Measurements from ENCODE around the gene HSPA4. TPM values are rescaled to one million over a fixed set of nuclear protein-coding genes. Genes with fewer than 3 reads are reported as not detected.

Gene HSPA4
- total RNA-seq, 1 donor from 2014 or later: 112 TPM

- Mint-ChIP-seq H3K4me1 (ENCODE audit: low read depth) (peaks cover 36% of the 10 kb centered on the region), H3K36me3 (ENCODE audit: low read depth) (peaks cover 37% of the 10 kb centered on the region), H3K27ac (ENCODE audit: unreplicated experiment) (peak overlapping the region; percentile 59), H3K4me3 (ENCODE audit: unreplicated experiment) (no peak overlapping the region), H3K9me3 (ENCODE audit: low read depth) (no peaks in the 10 kb centered on the region), H3K27me3 (ENCODE audit: low read depth) (no peaks in the 10 kb centered on the region)
- no peak for TF ChIP-seq CTCF (IDR thresholded peaks at IDR 0.05)
- DNase-seq (ENCODE audit: low spot score): no peak
Observed at GRCh38 chr5:133072021-133072420, 20.2 kb downstream of the HSPA4 start.

- no peak for TF ChIP-seq CTCF (IDR thresholded peaks at IDR 0.05)
- peak overlapping the region; percentile 2 for H3K4me3 Mint-ChIP-seq (ENCODE audit: unreplicated experiment)
- no peaks in the 10 kb centered on the region for H3K9me3 Mint-ChIP-seq (ENCODE audit: low read depth)
- peaks cover 53% of the 10 kb centered on the region for H3K4me1 Mint-ChIP-seq (ENCODE audit: low read depth)
- H3K36me3 Mint-ChIP-seq (ENCODE audit: low read depth): peaks cover 29% of the 10 kb centered on the region
- no peaks in the 10 kb centered on the region for H3K27me3 Mint-ChIP-seq (ENCODE audit: low read depth)
- H3K27ac Mint-ChIP-seq (ENCODE audit: unreplicated experiment): peak overlapping the region; percentile 88
- no peak for DNase-seq (ENCODE audit: low spot score)
Observed at GRCh38 chr5:133075572-133076536, 24.0 kb downstream of the HSPA4 start.

GRCh38 chr5:133079048-133079447 lies 27.2 kb downstream of the HSPA4 start:
- no peak for TF ChIP-seq CTCF (IDR thresholded peaks at IDR 0.05)
- no peak overlapping the region for H3K4me3 Mint-ChIP-seq (ENCODE audit: unreplicated experiment)
- peaks cover 56% of the 10 kb centered on the region for H3K4me1 Mint-ChIP-seq (ENCODE audit: low read depth)
- H3K9me3 Mint-ChIP-seq (ENCODE audit: low read depth): no peaks in the 10 kb centered on the region
- peak overlapping the region; percentile 60 for H3K27ac Mint-ChIP-seq (ENCODE audit: unreplicated experiment)
- no peak for DNase-seq (ENCODE audit: low spot score)
- peaks cover 16% of the 10 kb centered on the region for H3K36me3 Mint-ChIP-seq (ENCODE audit: low read depth)
- H3K27me3 Mint-ChIP-seq (ENCODE audit: low read depth): no peaks in the 10 kb centered on the region

- Mint-ChIP-seq H3K27ac (ENCODE audit: unreplicated experiment) (peak overlapping the region; percentile 47), H3K4me3 (ENCODE audit: unreplicated experiment) (no peak overlapping the region), H3K4me1 (ENCODE audit: low read depth) (peaks cover 41% of the 10 kb centered on the region), H3K9me3 (ENCODE audit: low read depth) (no peaks in the 10 kb centered on the region), H3K27me3 (ENCODE audit: low read depth) (no peaks in the 10 kb centered on the region), H3K36me3 (ENCODE audit: low read depth) (peaks cover 16% of the 10 kb centered on the region)
- TF ChIP-seq CTCF (IDR thresholded peaks at IDR 0.05): no peak
- no peak for DNase-seq (ENCODE audit: low spot score)
Observed at GRCh38 chr5:133081036-133081435, 29.2 kb downstream of the HSPA4 start.

- Mint-ChIP-seq H3K4me3 (ENCODE audit: unreplicated experiment) (no peak overlapping the region), H3K27ac (ENCODE audit: unreplicated experiment) (no peak overlapping the region), H3K36me3 (ENCODE audit: low read depth) (peaks cover 15% of the 10 kb centered on the region), H3K4me1 (ENCODE audit: low read depth) (peaks cover 40% of the 10 kb centered on the region), H3K9me3 (ENCODE audit: low read depth) (no peaks in the 10 kb centered on the region), H3K27me3 (ENCODE audit: low read depth) (no peaks in the 10 kb centered on the region)
- DNase-seq (ENCODE audit: low spot score): no peak
- TF ChIP-seq CTCF (IDR thresholded peaks at IDR 0.05): no peak
Observed at GRCh38 chr5:133081703-133082102, 29.9 kb downstream of the HSPA4 start.
